Stimulated activated CD4-positive, alpha-beta T cell treated with anti-CD3 and anti-CD28 coated beads, Interleukin-15, amount 100 ng/mL, for 1 hour (primary cell): ENCODE data around the gene AFG1L.
"Not testable (repeated sequence)": the region's sequence is repeated elsewhere in the genome, so short reads cannot be mapped to it uniquely, and the experiment has no call there.

ENCODE experiments used
- DNase-seq, 2 donors: peaks; one replicate each; pipeline ENCODE4 v3.0.0-alpha.2; 2020; ENCODE audit warnings: low read depth in 1 of 2, low spot score in 1 of 2

The AFG1L gene

DNA sequence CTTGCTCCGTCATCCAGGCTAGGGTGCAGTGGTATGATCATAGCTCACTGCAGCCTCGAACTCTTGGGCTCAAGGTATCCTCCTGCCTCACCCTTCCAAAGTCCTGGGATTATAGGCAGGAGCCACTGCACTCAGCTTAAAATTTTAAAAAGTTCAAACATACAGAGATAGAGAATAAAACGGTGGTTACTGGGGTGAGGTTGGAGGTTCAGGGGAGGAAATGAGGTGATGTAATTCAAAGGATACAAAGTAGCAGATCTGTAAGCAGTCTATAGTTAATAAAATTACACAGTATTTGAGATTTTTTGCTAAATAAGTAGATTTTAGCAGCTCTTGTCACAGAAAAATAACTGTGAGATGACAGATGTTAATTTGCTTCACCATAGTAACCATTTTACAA is 7.5 kb upstream of the AFG1L start:
- DNase-seq: no peak

DNA sequence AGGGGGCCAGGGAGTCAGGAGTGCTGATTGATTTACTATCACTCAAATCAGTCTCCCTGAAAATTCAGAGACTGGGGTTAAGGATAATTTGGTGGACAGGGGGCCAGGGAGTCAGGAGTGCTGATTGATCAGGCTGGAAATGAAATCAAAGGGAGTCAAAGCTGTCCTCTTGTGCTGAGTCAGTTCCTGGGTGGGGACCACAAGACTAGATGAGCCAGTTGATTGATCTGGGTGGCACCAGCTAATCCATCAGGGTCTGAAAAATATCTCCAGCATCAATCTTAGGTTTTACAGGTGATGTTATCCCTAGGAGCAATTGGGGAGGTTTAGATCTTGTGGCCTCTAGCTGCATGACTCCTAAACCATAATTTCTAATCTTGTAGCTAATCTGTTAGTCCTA is 6.1 kb upstream of the AFG1L start:
- no peak for DNase-seq

GRCh38 chr6:108291091-108291490 is 3.8 kb upstream of the AFG1L start:
- no peak for DNase-seq

- DNase-seq: not testable (repeated sequence)
Measured at GRCh38 chr6:108292561-108292960, 2.3 kb upstream of the AFG1L start.

DNA sequence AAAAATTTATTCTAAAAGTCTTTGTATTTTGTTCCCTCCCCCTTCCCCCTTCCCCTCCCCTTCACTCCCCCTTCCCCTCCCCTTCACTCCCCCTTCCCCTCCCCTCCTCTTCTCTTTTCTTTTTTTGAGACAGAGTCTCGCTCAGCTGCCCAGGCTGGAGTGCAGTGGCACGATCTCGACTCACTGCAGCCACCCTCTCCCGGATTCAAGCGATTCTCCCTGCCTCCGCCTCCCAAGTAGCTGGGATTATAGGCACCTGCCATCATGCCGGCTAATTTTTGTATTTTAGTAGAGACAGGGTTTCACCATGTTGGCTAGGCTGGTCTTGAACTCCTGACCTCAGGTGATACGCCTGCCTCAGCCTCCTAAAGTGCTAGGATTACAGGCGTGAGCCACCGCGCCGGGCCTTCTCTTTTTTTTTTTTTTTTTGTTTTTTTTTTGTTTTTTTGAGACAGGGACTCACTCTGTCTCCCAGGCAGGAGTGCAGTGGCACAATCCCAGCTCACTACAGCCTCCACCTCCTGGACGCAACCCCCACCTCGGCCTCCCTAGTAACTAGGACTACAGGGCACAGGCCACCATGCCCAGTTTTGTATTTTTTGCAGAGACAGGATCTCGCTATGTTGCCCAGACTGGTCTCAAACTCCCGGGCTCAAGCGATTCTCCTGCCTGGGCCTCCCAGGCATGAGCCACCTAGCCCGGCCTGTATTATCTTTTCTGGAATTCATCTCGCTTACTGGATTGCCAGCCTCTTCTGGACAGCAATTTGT is 1.1 kb upstream of the AFG1L start:
- DNase-seq: no peak

- no peak for DNase-seq
Measured at GRCh38 chr6:108294297-108294726, 542 bp upstream of the AFG1L start.

DNA sequence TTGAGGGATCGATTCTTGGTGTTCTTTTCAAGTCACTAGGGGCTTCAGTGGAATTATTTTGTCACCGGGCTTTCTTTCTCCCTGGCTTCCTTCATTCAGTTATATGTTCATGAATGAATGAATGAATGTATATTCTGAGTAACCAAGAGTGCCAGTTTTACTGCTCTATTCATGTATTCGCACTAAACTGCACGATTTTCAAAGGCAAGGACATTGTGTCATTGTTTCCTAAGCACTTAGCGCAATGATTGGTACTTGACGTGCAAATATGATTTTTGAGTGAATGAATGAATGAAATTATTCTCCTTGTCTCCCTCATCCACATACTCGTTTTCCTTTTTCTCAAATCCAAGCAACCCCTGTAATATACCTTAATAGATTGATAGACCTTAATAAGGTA is 822 bp downstream of the AFG1L start:
- no peak for DNase-seq

DNA sequence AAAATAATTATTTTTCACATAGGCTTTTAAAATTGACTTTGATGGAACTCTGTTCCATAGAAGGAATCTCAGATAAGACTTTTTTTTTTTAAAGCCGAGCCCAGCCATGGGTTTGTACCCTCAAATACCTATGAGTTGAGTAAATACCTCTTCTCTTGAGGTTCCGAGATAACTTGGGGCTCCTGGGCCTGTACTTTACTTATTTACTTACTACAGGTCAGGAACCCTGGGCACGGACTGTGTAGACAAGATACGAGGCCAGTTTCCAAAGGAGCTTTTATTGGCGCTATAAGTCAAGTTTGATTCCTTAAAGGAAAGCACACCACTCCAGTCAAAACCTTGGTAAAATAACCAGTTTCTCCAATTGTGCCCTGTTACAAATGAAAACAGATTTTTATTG is 7.5 kb downstream of the AFG1L start:
- DNase-seq: no peak

DNA sequence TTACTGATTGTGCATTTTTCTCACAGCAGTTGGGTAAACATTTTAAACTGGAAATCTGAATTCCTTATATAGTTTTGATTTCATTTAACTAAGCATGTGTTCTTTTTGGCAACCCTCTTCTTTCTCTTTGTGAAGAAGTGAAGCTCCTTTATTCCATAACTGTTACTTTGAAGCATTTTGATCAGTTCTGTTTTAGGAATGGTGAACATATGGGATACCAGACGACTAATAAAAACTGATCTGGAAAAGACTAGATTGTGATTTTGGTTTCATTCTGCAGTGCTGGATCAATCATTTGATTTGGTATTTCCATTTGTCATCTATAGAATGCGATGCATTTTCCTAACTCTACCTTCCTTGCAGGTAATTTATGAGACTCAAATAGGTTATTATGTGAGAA is 9.8 kb downstream of the AFG1L start:
- DNase-seq: no peak

DNA sequence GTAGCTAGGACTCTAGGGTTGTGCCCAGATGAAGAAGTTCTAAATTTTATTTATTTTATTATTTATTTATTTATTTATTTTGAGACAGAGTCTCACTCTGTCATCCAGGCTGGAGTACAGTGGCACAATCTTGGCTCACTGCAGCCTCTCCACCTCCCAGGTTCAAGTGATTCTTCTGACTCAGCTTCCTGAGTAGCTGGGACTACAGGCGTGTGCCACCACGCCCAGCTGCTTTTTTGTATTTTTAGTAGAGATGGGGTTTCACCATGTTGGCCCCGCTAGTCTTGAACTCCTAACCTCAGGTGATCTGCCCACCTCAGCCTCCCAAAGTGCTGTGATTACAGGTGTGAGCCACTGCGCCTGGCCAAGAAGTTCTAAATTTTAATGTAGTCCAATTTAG is 13.8 kb downstream of the AFG1L start:
- DNase-seq: not testable (repeated sequence)

- no peak for DNase-seq
Measured at GRCh38 chr6:108309844-108310243, 15.0 kb downstream of the AFG1L start.

GRCh38 chr6:108312605-108313004 is 17.8 kb downstream of the AFG1L start:
- no peak for DNase-seq

DNA sequence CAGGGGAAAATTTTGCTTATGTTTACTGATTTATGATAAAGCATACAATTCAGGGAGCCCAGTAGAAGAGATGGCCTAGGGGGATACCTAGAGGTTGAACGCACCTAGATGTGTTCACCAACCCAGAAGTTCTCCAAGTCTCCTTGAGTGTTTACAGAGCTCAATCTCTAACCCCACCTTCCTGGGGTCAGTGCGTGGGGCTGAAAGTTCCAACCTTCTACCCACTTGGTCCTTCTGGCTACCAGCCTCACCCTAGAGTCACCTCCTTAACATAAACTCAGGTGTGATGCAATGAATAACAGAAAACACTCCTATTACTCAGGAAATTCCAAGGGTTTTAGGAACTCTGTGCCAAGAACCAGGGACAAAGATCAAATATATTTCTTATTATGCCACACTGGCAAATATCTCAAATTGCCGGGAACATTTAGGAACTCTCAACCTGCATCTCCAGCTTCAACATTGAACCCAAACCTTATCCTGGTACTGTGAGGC is 26.4 kb downstream of the AFG1L start:
- DNase-seq: no peak

DNA sequence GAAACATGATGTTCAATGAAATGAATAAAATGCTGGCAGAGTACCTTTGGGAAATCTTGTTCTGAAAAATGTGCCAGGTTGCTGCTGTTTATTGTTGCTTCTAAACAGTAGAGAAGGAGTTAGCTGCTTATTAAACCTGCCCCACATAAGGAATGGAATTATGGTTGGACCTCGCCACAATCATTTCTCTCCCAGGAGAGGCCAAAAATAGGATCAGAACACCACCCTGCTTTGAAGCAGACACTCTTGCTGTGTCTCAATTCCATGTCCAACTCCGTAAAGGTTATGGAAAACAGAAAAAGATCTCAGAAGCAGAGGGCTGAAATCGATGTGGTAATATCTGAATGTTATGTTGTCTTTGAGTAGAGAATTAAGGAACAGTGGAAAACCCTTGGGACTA is 27.9 kb downstream of the AFG1L start:
- DNase-seq: no peak

DNA sequence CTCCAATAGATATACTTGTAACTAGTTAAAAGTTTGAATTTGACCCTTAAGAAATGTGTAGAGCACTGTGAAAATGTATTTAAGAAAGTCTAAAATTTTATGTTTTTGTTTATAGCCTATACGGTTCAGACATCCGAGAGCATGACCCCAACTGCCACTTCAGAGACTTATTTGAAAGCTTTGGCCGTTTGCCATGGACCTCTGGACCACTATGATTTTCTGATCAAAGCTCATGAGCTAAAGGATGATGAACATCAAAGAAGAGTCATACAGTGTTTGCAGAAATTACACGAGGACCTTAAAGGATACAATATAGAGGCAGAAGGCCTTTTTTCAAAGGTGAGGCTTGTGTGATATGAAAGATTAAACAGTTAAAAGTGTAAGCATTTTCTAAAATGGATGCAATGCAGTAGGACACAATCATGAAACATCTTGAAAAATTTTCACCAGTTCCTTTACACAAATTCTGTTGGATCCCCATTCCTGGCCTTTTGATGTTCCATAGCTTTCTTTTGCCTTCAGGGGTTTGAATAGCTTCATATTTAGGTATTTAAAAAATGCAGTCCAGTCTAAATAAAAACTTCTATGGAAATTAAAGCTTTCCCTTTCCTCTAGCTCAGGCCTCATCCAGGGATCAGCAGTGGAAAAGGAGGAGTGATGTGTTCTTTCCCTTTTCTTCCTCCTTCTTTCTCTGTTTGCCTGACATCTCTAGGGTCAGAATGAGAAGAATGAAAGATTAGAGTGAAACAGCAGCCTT is 29.0 kb downstream of the AFG1L start:
- no peak for DNase-seq

DNA sequence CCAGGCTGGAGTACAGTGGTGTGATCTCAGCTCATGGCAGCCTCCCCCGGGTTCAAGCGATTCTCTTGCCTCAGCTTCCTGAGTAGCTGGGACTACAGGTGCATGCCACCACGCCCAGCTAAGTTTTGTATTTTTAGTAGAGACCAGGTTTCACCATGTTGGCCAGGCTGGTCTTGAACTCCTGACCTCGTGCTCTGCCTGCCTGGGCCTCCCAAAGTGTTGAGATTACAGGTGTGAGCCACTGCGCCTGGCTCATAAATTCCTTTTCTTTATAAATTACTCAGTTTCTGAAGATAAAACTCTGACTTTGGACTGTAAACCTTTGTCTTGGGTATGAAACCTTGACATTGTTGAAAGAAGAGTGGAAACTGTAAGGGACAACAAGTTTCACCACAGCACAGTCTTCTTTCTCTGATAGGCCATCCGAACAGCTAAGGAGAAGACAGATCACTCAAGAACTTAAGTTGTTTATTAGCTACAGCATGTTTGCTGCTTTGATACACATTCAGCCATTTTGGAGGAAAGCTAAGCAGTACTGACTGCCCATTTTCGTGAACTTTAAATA is 35.4 kb downstream of the AFG1L start:
- DNase-seq: not testable (repeated sequence)

DNA sequence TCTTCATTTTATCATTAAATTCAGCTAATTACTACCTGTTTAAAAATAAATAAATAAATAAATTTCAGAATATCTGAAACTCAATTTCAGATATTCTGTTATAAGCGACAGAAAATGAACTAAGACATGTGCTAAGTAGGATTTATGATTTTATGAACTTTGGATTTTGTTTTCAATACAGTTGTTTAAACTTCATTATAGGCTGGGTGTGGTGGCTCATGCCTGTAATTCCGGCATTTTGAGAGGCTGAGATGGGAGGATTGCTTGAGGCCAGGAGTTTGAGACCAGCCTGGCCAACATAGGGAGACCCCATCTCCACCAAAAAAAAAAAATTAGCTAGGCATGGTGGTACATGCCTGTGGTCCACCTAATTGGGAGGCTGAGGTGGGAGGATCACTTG is 36.0 kb downstream of the AFG1L start:
- DNase-seq: no peak

- no peak for DNase-seq
Measured at GRCh38 chr6:108331982-108332381, 37.1 kb downstream of the AFG1L start.

GRCh38 chr6:108336971-108337370 is 42.1 kb downstream of the AFG1L start:
- no peak for DNase-seq

DNA sequence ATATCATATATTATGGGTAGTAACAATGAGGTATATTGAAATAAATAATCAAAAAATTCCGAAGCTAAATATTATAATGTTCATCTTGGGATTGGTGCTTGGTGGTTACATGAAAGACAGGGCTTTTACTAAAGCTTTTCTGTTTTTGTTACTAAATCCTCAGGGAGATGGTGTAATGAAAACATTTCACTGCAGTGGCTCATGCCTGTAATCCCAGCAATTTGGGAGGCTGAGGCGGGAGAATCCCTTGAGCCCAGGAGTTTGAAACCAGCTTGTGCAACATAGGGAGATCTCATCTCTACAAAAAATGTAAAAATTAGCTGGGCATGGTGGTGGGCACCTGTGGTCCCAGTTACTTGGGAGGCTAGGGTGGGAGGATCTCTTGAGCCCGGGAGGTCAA is 42.9 kb downstream of the AFG1L start:
- DNase-seq: no peak

DNA sequence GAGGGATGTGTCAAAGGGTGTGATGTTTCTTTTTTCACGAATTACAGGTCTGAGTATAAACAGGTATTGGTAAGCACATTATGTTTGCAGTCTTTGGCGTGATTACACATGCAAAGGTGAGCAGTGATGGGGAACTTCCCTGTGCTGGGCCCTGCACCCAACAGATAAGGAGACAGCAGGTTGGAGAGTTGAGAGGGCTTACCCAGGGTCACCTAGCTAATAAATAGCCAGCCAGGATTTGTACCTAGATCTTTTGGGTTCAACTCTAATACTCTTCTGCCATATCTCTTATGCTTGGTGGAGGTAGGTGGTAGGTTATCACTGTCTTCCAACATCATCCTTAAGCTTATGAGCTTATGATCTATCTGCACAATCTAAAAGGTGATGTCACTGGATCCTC is 46.5 kb downstream of the AFG1L start:
- DNase-seq: no peak

GRCh38 chr6:108343894-108344293 is 49.0 kb downstream of the AFG1L start:
- DNase-seq: no peak
